CD4-positive, CD25-positive, alpha-beta regulatory T cell (primary cell): ENCODE results near the gene WNT2B. TPM values are rescaled to one million over a fixed set of nuclear protein-coding genes. Genes with fewer than 3 reads are reported as not detected.

Experiments used
- ATAC-seq, 2 donors: fragments of 150-1000 bp; cut with Tn5 transposase; one replicate each; pipeline ENCODE4 v1.10.0; 2021; ENCODE audit warnings: low read depth in 2 of 2, moderate number of reproducible peaks in 2 of 2, moderate library complexity in 1 of 2
- DNase-seq, 3 donors: peaks; one replicate each; pipeline versions ENCODE4 v3.0.0 to v3.0.0-alpha.2; 2012 to 2022; ENCODE audit warnings: mixed read lengths in 1 of 3
- H3K27ac ChIP-seq: one replicate; pipeline ENCODE4 v1.7.0; 2013; ENCODE audit warnings: mild to moderate bottlenecking, low read length; ENCODE audit not compliant: insufficient read depth, poor library complexity, severe bottlenecking
- H3K27me3 ChIP-seq: one replicate; pipeline ENCODE4 v1.7.0; 2013; ENCODE audit warnings: low read length; ENCODE audit not compliant: control insufficient read depth, insufficient read depth
- H3K36me3 ChIP-seq: one replicate; pipeline ENCODE4 v1.7.0; 2013; ENCODE audit warnings: mild to moderate bottlenecking, low read length, moderate library complexity; ENCODE audit not compliant: control insufficient read depth, insufficient read depth
- H3K4me1 ChIP-seq: 2 replicates; pipeline ENCODE4 v1.7.0; 2013; ENCODE audit warnings: mild to moderate bottlenecking, low read length; ENCODE audit not compliant: insufficient read depth, control insufficient read depth, poor library complexity, severe bottlenecking
- H3K4me3 ChIP-seq: one replicate; pipeline ENCODE4 v1.7.0; 2013; ENCODE audit warnings: low read depth, mild to moderate bottlenecking, low read length, moderate library complexity
- H3K9me3 ChIP-seq, 2 experiments: 1 replicate in 1 of 2; 2 replicates in 1 of 2; pipeline ENCODE4 v1.7.0; 2013; ENCODE audit warnings: low read length in 2 of 2, mild to moderate bottlenecking in 1 of 2, moderate library complexity in 1 of 2; ENCODE audit not compliant: control insufficient read depth in 2 of 2
- H3K27ac Mint-ChIP-seq, 3 donors: one replicate each; pipeline ENCODE4 v1.8.0; 2020 to 2022; ENCODE audit warnings: mild to moderate bottlenecking in 3 of 3, mixed read lengths in 3 of 3, moderate library complexity in 2 of 3
- H3K27me3 Mint-ChIP-seq: one replicate; pipeline ENCODE4 v1.8.0; 2022; ENCODE audit warnings: mild to moderate bottlenecking, mixed read lengths
- H3K36me3 Mint-ChIP-seq: one replicate; pipeline ENCODE4 v1.8.0; 2020; ENCODE audit warnings: mixed read lengths
- H3K4me1 Mint-ChIP-seq, 4 donors: one replicate each; pipeline ENCODE4 v1.8.0; 2020 to 2022; ENCODE audit warnings: mixed read lengths in 4 of 4, mild to moderate bottlenecking in 1 of 4
- H3K4me3 Mint-ChIP-seq, 4 donors: one replicate each; pipeline ENCODE4 v1.8.0; 2020 to 2022; ENCODE audit warnings: mild to moderate bottlenecking in 4 of 4, mixed read lengths in 4 of 4, moderate library complexity in 3 of 4
- H3K9me3 Mint-ChIP-seq, 7 donors: one replicate each; pipeline ENCODE4 v1.8.0; 2020 to 2022; ENCODE audit warnings: mixed read lengths in 7 of 7, mild to moderate bottlenecking in 3 of 7, moderate library complexity in 2 of 7
- polyA plus RNA-seq, 4 donors: library from polyadenylated mRNA; unstranded; fragments of 300-500 nt; fragmentation: Illumina TruSeq; gene quantifications; one replicate each; pipeline ENCODE4 v1.2.3, GENCODE V29; 2021
- total RNA-seq: library from RNA; stranded (reverse); gene quantifications from one replicate; pipeline ENCODE4 v1.2.3, GENCODE V29; 2022

Gene WNT2B
- total and polyA plus RNA-seq, 5 donors from 2014 or later, result 0.01 to 1.2 (median 0.31) TPM; not detected in 1

- no peak for ATAC-seq
- H3K36me3 ChIP-seq, result no peaks in the 10 kb centered on the region
Measured at GRCh38 chr1:112528076-112528475, 19.3 kb downstream of the WNT2B start.

GRCh38 chr1:112529301-112529700 is 20.5 kb downstream of the WNT2B start:
- no peak overlapping the region for H3K27ac ChIP-seq
- H3K27me3 Mint-ChIP-seq, result no peaks in the 10 kb centered on the region
- no peak overlapping the region for H3K4me3 Mint-ChIP-seq
- H3K36me3 ChIP-seq, result no peaks in the 10 kb centered on the region
- ATAC-seq (no peak), DNase-seq (no peak)
- H3K4me3 ChIP-seq, result no peak overlapping the region
- no peaks in the 10 kb centered on the region for H3K4me1 ChIP-seq
- no peaks in the 10 kb centered on the region for H3K4me1 Mint-ChIP-seq
- H3K27me3 ChIP-seq, result no peaks in the 10 kb centered on the region
- H3K9me3 ChIP-seq, result no peaks in the 10 kb centered on the region
- no peak overlapping the region for H3K27ac Mint-ChIP-seq
- H3K36me3 Mint-ChIP-seq, result peaks cover 24% of the 10 kb centered on the region
- no peaks in the 10 kb centered on the region for H3K9me3 Mint-ChIP-seq

More at GRCh38 chr1:112528076-112528475, 19.3 kb downstream of the WNT2B start:
- H3K27ac ChIP-seq, result no peak overlapping the region
- no peak for DNase-seq
- Mint-ChIP-seq H3K4me1 (no peaks in the 10 kb centered on the region), H3K27ac (no peak overlapping the region), H3K4me3 (no peak overlapping the region), H3K27me3 (no peaks in the 10 kb centered on the region), H3K36me3 (peaks cover 25% of the 10 kb centered on the region), H3K9me3 (no peaks in the 10 kb centered on the region)
- no peaks in the 10 kb centered on the region for H3K4me1 ChIP-seq
- no peaks in the 10 kb centered on the region for H3K9me3 ChIP-seq
- no peaks in the 10 kb centered on the region for H3K27me3 ChIP-seq
- H3K4me3 ChIP-seq, result no peak overlapping the region

DNA sequence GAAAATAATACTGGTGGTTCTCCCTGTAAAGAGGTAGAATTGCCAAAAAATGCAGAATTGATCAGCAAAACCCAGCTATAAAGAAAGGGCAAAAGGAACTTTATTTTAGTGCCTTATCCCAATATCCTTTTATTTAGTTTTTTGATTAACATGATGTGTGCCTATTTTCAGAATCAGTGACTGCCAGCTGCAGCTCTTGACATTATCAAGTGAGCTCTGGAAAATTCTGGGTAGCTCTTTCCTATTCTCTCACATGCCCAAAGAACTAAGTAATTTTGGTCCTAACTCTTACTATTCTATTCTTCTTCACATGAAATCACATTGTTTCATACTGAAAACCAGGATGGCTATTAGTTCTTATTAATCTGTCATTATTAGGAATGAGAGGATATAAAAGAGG is 22.1 kb downstream of the WNT2B start:
- Histone ChIP-seq H3K27me3 (no peaks in the 10 kb centered on the region), H3K4me3 (no peak overlapping the region), H3K4me1 (no peaks in the 10 kb centered on the region), H3K9me3 (no peaks in the 10 kb centered on the region), H3K27ac (no peak overlapping the region), H3K36me3 (no peaks in the 10 kb centered on the region)
- Mint-ChIP-seq H3K9me3 (no peaks in the 10 kb centered on the region), H3K27ac (no peak overlapping the region), H3K27me3 (no peaks in the 10 kb centered on the region), H3K36me3 (peaks cover 19% of the 10 kb centered on the region), H3K4me3 (no peak overlapping the region), H3K4me1 (no peaks in the 10 kb centered on the region)
- ATAC-seq (no peak), DNase-seq (no peak)

GRCh38 chr1:112532064-112532463 is 23.3 kb downstream of the WNT2B start:
- no peak overlapping the region for H3K4me3 Mint-ChIP-seq
- DNase-seq (no peak), ATAC-seq (no peak)
- no peak overlapping the region for H3K27ac Mint-ChIP-seq
- H3K4me1 Mint-ChIP-seq, result no peaks in the 10 kb centered on the region
- Histone ChIP-seq H3K36me3 (no peaks in the 10 kb centered on the region), H3K9me3 (no peaks in the 10 kb centered on the region), H3K27ac (no peak overlapping the region), H3K4me3 (no peak overlapping the region), H3K4me1 (no peaks in the 10 kb centered on the region), H3K27me3 (no peaks in the 10 kb centered on the region)
- no peaks in the 10 kb centered on the region for H3K27me3 Mint-ChIP-seq
- no peaks in the 10 kb centered on the region for H3K9me3 Mint-ChIP-seq
- peaks cover 14% of the 10 kb centered on the region for H3K36me3 Mint-ChIP-seq

GRCh38 chr1:112533029-112533428 is 24.3 kb downstream of the WNT2B start:
- H3K27me3 Mint-ChIP-seq, result no peaks in the 10 kb centered on the region
- Histone ChIP-seq H3K4me3 (no peak overlapping the region), H3K27ac (no peak overlapping the region), H3K4me1 (no peaks in the 10 kb centered on the region), H3K27me3 (no peaks in the 10 kb centered on the region), H3K9me3 (no peaks in the 10 kb centered on the region), H3K36me3 (no peaks in the 10 kb centered on the region)
- ATAC-seq (no peak), DNase-seq (no peak)
- no peak overlapping the region for H3K27ac Mint-ChIP-seq
- no peak overlapping the region for H3K4me3 Mint-ChIP-seq
- H3K36me3 Mint-ChIP-seq, result peaks cover 11% of the 10 kb centered on the region
- H3K9me3 Mint-ChIP-seq, result no peaks in the 10 kb centered on the region
- H3K4me1 Mint-ChIP-seq, result no peaks in the 10 kb centered on the region

- DNase-seq, result no peak
- no peak overlapping the region for H3K4me3 ChIP-seq
- no peaks in the 10 kb centered on the region for H3K27me3 ChIP-seq
- H3K27ac Mint-ChIP-seq, result no peak overlapping the region
- H3K9me3 Mint-ChIP-seq, result no peaks in the 10 kb centered on the region
- no peaks in the 10 kb centered on the region for H3K4me1 Mint-ChIP-seq
- no peak overlapping the region for H3K27ac ChIP-seq
- H3K4me1 ChIP-seq, result no peaks in the 10 kb centered on the region
- H3K4me3 Mint-ChIP-seq, result no peak overlapping the region
- H3K36me3 Mint-ChIP-seq, result peaks cover 24% of the 10 kb centered on the region
- H3K36me3 ChIP-seq, result peaks cover 8% of the 10 kb centered on the region
- H3K27me3 Mint-ChIP-seq, result no peaks in the 10 kb centered on the region
- no peak for ATAC-seq
- no peaks in the 10 kb centered on the region for H3K9me3 ChIP-seq
Measured at GRCh38 chr1:112536561-112536960, 27.8 kb downstream of the WNT2B start.

DNA sequence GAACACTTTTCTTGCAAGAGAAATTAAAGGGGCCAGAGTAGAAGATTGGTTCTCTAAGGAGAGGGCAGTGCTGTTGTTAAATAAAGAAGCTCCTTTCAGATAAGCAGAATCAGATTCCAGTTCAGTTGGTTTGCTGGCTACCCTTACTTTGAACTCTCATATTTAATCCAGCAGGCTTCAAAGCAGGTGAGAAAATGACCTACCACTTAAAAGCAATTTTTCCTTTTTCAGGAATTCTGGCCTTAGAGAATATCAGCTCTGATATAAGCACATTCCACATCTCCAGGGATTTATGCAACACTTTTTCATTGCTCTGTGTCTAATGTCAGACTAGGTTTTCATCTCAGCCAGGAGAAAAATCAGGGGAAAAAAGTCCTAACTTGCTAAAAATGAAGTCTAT is 28.7 kb downstream of the WNT2B start:
- peaks cover 10% of the 10 kb centered on the region for H3K36me3 ChIP-seq
- Mint-ChIP-seq H3K36me3 (peaks cover 32% of the 10 kb centered on the region), H3K27me3 (no peaks in the 10 kb centered on the region), H3K4me1 (no peaks in the 10 kb centered on the region), H3K9me3 (no peaks in the 10 kb centered on the region), H3K27ac (no peak overlapping the region), H3K4me3 (no peak overlapping the region)
- H3K4me3 ChIP-seq, result no peak overlapping the region
- no peak overlapping the region for H3K27ac ChIP-seq
- H3K4me1 ChIP-seq, result no peaks in the 10 kb centered on the region
- no peaks in the 10 kb centered on the region for H3K27me3 ChIP-seq
- DNase-seq, result no peak
- H3K9me3 ChIP-seq, result no peaks in the 10 kb centered on the region
- no peak for ATAC-seq

GRCh38 chr1:112538883-112539282 is 30.1 kb downstream of the WNT2B start:
- Histone ChIP-seq H3K4me3 (no peak overlapping the region), H3K27me3 (no peaks in the 10 kb centered on the region), H3K27ac (no peak overlapping the region), H3K36me3 (peaks cover 10% of the 10 kb centered on the region), H3K4me1 (no peaks in the 10 kb centered on the region), H3K9me3 (no peaks in the 10 kb centered on the region)
- H3K27ac Mint-ChIP-seq, result no peak overlapping the region
- no peaks in the 10 kb centered on the region for H3K4me1 Mint-ChIP-seq
- no peaks in the 10 kb centered on the region for H3K27me3 Mint-ChIP-seq
- no peaks in the 10 kb centered on the region for H3K9me3 Mint-ChIP-seq
- ATAC-seq (no peak), DNase-seq (no peak)
- H3K4me3 Mint-ChIP-seq, result no peak overlapping the region
- H3K36me3 Mint-ChIP-seq, result peaks cover 30% of the 10 kb centered on the region
